NCI-H2171 treated with DMSO at 0.1 percent for 48 hours (cell line): ENCODE data around the gene CTDP1.
"Not testable (repeated sequence)": the region's sequence is repeated elsewhere in the genome, so short reads cannot be mapped to it uniquely, and the experiment has no call there.

ENCODE experiments used
- DNase-seq: peaks from one replicate; lab custom pipeline; 2025; lab: John Stamatoyannopoulos, UW

The CTDP1 gene

GRCh38 chr18:79742076-79742475, 62.5 kb downstream of the CTDP1 start:
- no peak for DNase-seq

- DNase-seq, result no peak
Observed at GRCh38 chr18:79744625-79745024, 65.0 kb downstream of the CTDP1 start.

DNA sequence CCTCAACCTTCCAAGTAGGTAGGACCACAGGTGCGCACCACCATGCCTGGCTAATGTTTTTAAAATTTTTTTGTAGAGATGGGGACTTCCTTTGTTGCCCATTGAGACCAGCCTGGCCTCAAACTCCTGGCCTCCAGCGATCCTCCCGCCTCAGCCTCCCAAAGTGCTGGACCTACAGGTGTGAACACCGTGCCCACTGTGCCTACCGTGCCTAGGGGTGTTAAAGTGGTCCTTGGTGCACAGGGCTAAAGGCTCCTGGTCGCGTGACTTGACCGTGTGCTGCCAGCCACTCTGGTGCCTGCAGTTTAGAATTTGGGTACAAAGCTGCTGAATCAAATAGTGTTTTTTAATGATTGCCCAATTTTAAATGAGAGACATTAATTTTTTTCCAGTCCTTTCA, 67.1 kb downstream of the CTDP1 start:
- DNase-seq, result no peak

- no peak for DNase-seq
Observed at GRCh38 chr18:79747156-79747845, 67.7 kb downstream of the CTDP1 start.

DNA sequence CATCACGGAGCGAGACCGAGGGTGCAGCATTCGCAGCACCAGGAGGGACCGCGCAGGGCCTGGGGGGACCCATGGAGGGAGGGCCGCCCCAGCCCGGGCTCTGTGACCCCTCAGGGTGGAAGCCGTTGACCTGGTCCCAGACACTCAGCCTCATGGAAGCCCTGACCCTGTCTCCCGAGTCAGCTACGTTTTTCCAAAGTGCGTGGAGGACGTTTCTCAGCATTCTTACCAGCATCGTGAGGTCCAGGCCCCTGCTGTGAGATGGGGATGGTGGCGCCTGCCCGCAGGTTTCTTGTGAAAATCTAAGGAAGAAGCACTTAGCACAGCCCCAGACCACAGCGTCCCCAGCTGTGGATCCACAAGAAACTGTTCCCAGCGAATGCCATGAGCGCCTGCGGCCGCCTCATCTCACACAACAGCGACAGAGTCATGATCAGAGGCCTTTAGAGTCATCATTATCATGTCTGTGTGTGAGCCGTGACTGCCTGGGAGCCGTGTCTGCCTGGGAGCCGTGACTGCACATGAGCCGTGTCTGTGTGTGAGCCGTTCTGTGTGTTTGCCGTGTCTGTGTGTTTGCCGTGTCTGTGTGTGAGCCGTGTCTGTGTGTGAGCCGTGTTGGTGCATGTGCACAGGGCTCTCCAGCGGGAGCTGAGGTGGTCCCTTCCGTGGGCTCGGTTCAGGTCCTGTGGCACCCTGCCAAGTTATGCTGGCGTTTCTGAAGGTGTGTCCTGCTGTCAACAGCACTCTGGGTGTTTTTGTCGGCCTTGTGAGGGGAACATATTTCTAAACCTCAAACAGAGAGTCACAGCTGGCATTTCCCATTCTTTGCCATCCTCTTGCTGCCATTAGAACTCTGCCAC, 68.9 kb downstream of the CTDP1 start:
- DNase-seq, result no peak

DNA sequence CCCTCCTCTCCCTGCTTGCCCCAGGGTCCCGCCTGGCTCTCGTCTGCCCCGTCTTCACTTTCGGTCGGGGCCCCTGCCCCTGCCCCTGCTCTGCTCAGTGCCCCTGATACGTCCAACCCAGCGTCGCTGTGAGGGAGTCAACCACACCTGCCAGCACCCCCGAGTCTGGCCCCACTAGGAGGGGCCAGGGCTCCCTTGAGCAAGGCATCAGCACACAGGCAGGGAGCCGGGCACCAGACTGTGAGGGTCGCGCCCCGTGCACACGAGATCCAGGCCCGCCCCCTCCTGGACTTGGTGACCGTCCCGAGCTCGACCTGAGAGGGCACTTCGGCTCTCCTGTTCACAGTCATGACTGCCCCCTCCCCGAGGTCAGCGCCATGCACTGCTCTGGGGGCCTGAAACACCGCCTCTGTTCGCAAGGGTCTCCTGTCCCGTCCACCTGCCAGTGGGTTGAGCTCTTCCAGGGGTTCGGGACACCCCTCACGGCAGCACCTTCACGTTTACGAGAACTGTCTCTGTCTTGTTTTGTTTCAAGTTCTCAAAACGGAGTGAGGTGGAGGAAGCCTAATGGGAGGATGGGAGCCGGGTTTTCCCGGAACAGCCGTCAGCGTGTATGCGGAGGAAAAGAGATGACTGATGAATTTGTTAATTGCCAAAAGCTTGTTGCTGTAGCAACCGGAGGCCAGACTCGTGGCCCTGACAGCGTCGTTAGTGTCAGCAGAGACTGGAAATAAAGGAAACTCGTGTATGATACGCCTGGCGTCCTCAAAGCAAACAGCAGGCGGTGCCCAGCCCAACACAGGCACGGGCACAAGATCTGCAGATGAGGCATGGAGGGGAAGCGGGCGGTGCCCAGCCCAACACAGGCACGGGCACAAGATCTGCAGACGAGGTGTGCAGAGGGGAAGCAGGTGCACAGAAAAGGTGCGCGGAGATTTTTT, 69.9 kb downstream of the CTDP1 start:
- DNase-seq, result no peak

GRCh38 chr18:79750980-79751571, 71.5 kb downstream of the CTDP1 start:
- no peak for DNase-seq

DNA sequence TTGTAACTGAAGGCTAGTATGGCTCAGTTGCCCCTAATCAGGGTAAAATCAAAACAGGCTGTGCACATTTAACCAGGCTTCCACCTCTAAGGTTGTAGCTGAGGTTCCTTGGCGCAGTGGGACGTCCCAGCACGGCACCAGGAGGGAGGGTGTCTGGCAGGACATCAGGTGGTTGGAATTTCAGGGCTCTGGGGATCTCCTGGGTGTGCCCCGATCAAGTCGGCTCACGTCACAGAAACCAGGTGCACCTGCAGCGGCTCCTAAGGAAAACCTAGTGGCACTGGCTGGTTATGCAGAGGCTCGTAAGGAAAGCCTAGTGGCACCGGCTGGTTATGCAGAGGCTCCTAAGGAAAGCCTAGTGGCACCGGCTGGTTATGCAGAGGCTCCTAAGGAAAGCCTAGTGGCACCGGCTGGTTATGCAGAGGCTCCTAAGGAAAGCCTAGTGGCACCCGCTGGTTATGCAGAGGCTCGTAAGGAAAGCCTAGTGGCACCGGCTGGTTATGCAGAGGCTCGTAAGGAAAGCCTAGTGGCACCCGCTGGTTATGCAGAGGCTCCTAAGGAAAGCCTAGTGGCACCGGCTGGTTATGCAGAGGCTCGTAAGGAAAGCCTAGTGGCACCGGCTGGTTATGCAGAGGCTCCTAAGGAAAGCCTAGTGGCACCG, 72.4 kb downstream of the CTDP1 start:
- not testable (repeated sequence) for DNase-seq

DNA sequence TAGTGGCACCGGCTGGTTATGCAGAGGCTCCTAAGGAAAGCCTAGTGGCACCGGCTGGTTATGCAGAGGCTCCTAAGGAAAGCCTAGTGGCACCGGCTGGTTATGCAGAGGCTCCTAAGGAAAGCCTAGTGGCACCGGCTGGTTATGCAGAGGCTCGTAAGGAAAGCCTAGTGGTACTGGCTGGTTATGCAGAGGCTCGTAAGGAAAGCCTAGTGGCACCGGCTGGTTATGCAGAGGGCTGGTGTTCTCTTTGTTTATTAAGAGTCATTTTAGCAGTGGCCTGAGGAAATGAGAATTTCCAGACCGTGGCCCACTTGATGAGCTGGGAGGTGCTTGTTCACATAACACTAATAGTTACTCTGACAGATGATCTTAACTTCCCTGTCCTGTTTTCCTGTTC, 73.3 kb downstream of the CTDP1 start:
- DNase-seq, result not testable (repeated sequence)

DNA sequence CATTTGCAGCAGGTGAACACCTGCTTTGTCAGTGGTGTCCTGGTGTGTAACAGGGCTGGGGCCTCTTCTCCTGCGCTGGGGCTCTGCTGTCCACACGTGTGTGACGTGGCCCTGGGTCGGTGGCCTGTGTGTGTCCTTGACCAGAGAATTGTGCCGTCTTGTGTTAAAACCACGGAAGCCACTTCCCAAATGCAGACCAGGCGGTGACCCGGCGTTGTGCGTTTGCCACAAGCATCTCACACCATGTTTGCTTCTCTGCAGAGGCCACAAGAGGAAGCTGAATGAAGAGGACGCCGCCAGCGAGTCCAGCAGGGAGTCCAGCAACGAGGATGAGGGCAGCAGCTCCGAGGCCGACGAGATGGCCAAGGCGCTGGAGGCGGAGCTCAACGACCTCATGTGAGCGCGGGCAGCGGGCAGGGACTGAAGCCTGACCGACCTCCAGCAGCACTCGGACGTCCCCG, 73.8 kb downstream of the CTDP1 start:
- no peak for DNase-seq

DNA sequence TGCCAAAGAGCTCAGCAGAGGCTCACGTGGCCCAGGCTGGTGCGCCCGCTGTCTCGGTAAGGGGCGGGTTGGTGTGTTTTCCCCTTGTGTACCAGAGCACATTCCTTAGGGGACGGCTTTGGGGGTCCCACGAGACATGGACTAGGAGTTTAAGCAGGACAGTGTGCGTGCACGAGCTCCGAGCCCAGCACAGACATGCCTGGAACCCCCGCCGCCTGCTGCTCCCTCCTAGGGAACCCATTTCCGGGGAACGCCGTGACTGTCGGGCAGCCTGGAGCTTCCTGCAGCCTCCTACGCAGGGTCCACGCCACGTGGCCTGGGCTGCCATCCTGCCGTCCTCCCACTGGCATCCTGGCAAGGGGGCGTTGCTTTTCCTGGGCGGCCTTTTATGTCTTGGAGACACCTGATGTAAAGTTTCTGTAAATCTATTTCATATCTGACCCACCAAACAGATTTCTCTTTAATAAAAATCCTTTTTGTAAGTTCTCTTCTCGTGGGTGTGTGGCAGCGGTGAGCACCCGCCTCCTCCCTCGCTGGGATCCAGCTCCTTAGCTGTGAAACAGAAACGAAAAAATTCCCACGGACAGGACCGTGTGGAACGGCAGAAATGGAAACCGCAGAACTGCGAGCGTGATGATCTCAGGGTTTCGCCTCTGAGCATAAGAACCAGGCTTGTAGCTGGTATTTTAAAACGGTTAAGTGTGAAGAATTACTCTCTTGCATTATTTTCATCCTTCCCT, 74.6 kb downstream of the CTDP1 start:
- no peak for DNase-seq

DNA sequence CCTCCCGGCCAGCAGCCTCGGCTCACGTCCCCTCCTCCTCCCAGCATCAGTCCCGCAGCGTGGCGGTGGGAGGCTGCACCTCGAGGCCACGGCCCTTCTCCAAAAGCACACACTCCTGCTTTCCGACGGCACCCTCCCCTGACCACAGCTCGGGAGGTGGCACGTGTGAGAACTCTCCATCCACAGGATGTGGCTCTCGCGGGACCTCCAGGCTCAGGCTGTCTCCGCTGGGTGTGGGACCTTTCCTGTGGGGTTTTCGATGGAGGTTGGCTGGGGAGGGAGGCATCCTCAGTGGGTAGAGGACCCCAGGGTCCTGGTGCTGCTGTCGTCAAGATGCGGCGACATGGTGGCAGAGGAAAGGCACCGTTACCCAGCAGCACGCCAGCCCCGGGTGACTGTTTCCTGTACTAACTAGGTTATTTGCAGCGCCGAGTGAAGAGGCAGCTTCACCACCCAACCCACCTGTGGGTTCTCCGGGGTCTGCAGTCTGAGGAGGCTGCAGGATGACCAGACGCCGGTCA, 75.3 kb downstream of the CTDP1 start:
- DNase-seq, result no peak

- no peak for DNase-seq
Observed at GRCh38 chr18:79755496-79756142, 76.0 kb downstream of the CTDP1 start.

- no peak for DNase-seq
Observed at GRCh38 chr18:79756143-79756500, 76.5 kb downstream of the CTDP1 start.

DNA sequence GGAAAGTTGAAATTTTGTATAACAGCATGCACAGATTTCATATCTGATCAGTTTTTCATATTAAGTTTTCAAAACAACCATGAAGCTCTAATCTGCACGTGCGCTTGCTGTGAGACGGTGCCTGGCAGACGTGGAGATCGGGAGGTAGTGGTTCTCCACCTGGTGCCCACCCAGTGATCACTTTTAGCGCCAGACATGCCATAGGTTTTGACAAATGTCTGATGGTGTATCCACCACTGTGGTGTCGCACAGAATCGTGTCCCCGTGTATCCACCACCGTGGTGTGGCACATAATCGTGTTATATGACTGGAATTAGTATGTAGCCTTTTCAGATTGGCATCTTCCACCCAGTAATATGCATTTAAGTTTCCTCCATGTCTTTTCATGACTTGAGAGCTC, 77.2 kb downstream of the CTDP1 start:
- DNase-seq, result no peak

GRCh38 chr18:79760348-79760747, 80.7 kb downstream of the CTDP1 start:
- DNase-seq, result no peak

DNA sequence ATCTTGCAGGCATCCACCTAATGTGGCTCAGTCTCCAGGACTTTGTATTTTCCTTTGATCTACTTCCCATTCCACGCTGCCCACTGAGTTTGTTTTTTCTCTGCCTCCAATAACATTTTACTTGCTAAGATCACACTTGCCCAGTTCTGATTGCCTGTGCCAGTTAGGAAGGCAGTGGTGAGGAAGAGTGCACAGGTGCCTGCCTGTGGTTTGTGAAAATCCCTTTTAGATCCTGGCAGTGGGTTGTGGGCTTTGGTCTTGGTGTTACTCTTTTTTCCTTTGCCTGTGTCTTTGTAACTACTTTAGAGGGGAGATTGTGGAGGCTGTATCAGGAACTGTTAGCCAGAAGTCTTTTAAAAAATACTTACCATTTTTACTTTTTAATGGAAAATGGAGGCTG, 81.3 kb downstream of the CTDP1 start:
- no peak for DNase-seq

DNA sequence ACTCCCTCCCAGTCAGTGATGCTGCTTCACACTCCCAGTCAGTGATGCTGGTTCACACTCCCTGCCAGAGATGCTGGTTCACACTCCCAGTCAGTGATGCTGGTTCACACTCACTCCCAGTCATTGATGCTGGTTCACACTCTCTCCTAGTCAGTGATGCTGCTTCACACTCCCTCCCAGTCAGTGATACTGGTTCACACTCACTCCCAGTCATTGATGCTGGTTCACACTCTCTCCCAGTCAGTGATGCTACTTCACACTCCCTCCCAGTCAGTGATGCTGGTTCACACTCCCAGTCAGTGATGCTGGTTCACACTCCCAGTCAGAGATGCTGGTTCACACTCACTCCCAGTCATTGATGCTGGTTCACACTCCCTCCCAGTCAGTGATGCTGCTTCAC, 83.8 kb downstream of the CTDP1 start:
- DNase-seq, result no peak

GRCh38 chr18:79764131-79764530, 84.5 kb downstream of the CTDP1 start:
- no peak for DNase-seq
